Head of caudate nucleus (tissue), 42 donors: ENCODE results near the gene SUMO3.
A peak's percentile ranks its signal among the peaks of the same experiment; 100 is the strongest.
"Not testable (repeated sequence)": the region's sequence is repeated elsewhere in the genome, so short reads cannot be mapped to it uniquely, and the experiment has no call there.

Experiments used
- DNase-seq, 42 donors: peaks; one replicate each; pipeline versions ENCODE4 v3.0.0 to v3.0.0-alpha.2; 2020 to 2021; ENCODE audit warnings: mixed read lengths in 7 of 42
- intact Hi-C: fragments of 100-400 bp; cut with DNase I; formaldehyde crosslinking; loops from one replicate; pipeline ENCODE4 v1.15.0; 2022

Gene SUMO3

DNA sequence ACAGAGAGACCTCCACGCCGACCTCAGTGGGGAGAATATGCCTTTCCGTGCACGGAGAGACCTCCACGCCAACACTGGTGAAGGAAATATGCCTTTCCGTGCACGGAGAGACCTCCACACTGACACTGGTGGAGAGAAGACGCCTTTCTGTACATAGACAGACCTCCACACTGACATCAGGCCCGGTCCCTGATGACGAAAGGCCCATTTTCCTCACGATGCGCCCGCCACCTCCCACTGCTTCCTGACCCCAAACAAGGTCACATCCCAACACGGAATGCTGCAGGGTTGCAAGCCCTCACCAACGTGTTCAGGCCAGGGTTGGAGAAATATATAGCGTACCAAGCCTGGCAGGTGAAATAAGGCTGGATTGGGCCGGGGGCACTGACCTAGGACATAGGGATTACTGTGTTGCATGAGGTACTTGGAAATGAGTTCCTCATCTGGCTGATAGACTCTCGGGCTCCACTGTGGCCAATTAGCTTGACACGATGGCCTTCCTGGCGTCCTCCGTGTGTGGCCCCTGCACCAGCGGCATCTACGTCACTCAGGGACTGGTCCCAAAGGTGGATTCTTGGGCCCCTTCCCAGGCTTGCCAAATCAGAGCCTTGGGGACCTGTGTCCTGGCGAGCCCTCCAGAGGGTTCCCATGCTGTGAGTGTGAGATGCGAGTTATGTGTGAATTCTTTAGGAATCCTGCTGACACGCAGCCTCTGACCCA, 16.5 kb upstream of the SUMO3 start:
- peak in 2 of 42 donors; percentile 3 to 25 for DNase-seq
- intact Hi-C loops, result no loop called here

DNA sequence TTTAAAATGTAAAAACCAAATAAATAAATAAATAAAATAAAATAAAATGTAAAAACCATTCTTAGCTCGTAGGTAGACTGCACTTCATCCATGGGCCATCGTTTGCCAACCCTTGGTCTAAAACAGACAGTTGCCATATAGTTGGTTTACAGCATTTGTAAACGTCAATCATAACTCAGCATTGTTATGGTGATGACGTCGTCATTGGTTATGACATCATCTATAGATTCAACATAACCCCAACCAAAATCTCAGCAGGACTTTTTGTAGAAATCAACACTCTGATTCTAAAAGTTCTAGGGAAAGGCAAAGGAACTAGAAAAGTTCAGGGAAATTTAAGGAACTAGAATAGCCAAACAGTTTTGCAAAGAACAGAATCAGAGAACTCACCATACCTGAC, 15.8 kb upstream of the SUMO3 start:
- intact Hi-C loops, result no loop called here
- no peak for DNase-seq

DNA sequence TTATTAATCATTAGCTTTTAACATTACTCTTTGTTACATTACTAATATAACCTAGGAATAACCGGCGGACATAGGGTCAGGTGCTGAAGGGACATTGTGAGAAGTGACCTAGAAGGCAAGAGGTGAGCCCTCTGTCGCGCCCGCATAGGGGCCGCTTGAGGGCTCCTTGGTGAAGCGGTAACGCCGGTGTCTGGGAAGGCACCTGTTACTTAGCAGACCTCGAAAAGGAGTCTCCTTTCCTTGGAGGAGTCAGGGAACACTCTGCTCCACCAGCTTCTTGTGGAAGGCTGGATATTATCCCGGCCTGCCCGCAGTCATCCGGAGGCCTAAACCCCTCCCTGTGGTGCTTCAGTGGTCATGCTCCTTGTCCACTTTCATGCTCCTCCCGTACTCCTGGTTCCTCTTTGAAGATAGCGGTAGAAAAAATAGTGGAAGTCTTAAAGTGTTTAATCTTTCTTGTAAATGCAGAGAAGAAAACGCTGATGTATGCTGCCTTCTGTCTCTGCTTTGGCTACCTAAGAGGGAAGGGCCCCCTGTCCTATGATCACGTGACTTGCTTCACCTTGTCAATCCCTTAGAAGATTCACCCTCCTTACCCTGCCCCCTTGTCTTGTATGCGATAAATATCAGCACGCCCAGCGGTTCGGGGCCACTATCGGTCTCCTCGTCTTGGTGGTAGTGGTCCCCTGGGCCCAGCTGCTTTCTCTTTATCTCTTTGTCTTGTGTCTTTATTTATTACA, 14.8 kb upstream of the SUMO3 start:
- intact Hi-C loops, result not testable (repeated sequence)
- DNase-seq, result peak in 3 of 42 donors; percentile 4 to 29 (median 21)

DNA sequence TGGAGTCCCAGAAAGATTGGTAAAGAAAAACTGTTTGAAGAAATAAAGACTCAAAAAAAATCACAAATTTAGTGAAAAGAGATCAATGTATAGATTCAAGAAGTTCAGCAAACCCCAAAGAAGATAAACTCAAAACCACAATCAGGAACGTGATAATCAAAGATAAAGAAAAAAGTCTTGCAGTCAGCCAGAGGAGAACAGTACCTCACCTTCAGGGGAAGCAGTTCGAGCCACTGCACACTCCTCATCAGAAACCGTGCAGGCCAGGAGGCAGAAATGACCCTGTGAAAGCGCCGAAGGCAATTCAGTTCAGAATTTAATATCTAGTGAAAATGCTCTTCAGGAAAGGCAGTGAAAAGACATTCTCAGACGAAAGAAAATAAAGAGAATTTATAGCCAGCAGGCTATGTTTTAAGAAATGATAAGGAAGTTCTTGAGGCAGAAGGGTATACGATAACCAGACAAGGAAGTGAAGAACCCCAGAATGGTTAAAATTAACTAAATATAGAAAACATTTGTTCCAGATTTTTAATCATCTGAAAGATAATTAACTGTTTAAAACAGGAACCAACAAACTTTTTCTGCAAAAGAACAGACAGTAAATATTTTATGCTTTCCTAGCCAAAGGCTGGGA, 13.5 kb upstream of the SUMO3 start:
- intact Hi-C loops, result no loop called here
- peak in 1 of 42 donors; percentile 34 for DNase-seq

DNA sequence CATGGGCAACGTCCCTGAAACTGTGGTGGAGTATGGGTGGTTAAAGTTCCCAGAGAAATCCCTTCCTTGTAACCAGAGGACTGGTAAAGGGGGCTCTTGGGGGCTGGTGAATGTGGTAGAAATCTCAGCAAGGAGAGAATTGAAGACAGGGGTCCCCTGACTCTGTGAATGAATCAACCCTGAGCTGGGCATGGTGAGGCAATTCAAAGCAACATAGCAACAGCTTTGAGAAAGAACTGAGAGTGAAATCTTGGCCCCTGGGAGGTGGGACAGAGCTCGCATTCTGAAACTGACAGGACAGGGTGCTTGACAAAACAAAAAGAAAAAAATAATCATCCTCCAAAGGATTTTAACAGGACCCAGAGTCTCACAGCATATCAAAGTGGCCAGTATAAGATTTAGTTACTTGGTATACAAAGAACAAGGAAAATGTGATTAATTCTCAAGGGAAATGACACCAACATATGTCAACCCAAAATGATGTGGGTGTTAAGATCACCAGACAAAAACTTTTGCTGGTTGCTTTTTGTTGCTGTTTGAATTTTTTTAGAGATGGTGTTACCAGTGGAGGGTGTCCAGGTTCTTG, 11.7 kb upstream of the SUMO3 start:
- intact Hi-C loops, result no loop called here
- no peak for DNase-seq

DNA sequence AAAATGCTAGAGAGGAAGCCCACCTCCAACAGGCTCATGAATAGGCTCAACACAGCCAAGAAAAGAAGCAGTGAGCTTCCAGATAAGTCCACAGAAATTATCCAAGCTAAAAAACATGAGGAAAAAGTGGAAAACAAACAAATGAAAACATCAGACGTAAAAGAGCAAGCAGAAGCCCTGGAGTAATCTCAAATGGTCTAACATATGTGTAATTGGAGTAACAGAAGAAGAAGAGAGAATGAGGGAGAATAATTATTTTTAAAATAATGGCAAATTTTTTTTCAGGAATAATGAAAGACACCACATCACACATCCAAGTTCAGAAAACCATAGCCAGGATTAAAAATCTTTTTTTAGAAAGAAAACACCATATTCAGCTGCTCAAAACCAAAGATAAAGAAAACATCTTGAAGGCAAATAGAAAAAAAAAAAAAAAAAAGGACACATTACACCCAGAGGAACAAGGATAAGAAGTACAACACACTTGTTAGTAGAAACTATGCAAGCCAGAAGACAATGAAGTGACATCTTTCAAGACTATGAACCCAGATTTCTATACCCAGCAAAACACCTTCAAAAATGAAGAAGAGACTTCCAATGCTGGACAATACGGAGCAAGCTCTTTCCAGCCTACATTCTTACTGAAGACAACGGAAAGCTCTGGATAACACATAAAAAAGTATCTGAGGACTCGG, 10.6 kb upstream of the SUMO3 start:
- no peak for DNase-seq
- intact Hi-C loops, result no loop called here

DNA sequence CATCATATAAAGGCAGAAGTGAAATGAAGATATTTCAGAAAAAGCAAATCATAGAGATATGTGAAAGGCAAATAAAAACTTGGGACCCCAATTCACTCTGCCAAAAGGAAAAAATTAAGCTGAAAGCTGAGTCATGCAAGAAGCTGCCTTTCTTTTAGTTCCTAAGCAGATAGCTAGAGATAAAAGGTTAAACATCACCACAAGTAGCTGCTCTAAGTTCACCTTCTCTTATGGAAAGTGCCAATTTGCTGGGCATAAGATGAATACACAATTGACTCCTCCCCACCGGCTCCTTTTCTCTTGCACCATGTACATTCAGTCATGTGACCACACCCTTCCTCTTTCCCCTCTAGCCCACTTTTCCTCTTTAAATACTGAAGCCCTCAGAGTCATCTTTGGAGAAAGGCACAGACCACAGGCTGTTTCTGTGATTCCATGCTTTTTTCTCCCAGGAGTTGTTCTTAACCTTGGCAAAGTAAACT, 5.4 kb upstream of the SUMO3 start:
- no peak for DNase-seq
- intact Hi-C loops, result no loop called here

DNA sequence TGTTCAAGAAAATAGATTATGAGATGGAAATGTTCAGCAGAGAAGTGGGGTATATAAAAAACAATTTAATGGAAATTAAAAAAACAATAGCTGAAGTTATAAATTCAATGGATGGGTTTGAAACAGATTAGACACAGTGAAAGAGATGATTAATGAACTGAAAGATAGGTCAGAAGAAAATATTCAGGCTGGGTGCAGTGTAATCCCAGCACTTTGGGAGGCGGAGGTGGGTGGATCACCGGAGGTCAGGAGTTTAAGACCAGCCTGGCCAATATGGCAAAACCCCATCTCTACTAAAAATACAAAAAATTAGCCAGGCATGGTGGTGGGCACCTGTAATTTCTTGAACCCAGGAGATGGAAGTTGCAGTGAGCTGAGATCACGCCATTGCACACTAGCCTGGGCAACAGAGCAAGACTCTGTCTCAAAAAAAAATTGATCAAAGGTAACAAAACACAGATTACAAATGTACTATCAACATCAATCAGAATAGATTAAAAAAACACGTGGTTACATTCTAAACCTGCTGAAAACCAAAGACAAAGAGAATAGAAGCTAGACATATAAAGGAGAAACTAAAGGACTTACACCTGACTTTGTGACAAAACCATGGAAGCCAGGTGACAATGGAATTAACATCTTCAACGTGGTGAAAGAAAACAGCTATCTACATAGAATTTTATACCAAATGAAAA, 4.8 kb upstream of the SUMO3 start:
- no peak for DNase-seq
- intact Hi-C loops, result no loop called here

DNA sequence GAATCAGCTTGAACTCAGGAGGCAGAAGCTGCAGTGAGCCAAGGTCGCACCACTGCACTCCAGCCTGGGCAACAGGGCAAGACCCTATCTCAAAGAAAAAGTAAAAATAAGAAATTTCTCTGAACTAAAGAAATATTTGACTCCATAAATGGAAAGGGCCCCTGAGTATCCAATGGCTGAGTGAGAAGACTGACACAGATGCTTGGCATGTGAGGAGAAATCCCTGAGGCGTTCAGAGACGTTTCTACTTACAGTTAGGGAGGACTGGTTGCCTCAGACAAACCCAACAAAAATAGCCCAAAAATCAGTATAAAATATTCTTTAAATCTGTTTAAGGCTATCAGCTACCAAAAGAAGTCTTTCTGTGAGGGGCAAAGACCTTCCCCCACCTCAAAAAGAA, 3.0 kb upstream of the SUMO3 start:
- intact Hi-C loops, result no loop called here
- no peak for DNase-seq

DNA sequence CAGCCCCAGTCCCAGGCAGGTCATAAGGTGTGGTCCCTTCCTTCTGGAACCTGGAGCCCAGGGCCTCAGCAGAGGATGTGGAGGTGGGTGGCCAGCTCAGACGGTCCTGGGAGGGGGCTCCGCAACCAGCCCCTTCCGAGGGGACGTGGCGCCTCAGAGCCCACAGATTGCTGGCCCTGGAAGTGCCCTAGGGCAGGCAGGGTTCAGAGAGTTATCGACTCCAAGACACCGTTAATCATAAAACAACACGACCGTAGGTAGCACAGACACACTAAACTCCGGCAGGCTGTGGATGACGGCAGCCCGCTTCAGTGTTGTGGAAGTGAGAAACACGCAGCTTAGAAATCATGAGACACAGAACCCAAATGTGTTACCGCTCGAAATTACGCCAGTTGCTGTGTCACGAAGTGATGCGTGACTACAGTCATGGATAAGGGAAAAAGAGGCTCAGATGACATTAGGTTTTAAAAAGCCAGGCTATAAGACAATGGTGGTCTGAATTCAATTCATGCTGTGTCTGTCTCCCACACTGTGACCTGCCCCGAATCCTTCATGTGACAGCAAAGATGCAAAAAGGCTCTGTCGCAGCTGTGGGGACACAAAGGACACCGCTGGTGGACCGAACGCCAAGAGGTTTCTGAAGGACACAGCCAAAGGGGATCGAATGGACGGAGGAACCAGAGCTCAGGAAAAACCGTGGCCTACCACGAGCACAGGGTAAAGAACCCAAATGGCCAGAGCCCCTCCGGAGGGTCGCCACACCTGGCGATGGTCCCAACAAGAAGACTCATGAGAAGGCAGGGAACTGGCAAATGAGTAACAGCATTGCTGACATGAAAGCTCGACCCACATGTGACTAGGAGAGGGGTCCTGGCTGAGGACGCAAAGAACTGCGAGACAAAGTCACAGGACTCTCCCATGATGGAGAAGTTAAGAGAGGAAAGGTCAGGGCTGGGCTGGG, 1.7 kb upstream of the SUMO3 start:
- no peak for DNase-seq
- intact Hi-C loops, result loop anchor here (5.0 kb wide), 1 partner anchor 53 kb away; the partner anchor contains the start of gene PTTG1IP

DNA sequence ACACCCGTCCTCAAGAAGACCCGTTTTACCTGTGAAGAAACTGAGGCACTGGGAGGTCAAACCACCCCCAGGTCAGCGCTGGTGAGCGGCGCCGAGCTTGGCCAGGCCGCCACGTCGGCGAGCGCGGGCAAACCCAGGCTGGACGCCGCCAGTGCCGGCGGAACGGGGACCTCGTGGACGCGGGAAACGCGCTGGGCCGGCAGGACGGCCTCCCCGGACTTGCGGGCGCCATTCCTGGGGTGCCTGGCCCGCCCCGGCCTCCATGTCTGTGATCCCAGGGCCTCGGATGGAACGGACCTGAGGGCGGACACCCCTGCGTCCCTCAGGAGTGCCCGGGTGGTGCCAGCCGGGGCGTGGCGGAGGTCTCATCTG, 764 bp upstream of the SUMO3 start:
- intact Hi-C loops, result loop anchor here (5.0 kb wide), 1 partner anchor 54 kb away; the partner anchor contains the start of gene PTTG1IP
- peak in 1 of 42 donors; percentile 31 for DNase-seq

DNA sequence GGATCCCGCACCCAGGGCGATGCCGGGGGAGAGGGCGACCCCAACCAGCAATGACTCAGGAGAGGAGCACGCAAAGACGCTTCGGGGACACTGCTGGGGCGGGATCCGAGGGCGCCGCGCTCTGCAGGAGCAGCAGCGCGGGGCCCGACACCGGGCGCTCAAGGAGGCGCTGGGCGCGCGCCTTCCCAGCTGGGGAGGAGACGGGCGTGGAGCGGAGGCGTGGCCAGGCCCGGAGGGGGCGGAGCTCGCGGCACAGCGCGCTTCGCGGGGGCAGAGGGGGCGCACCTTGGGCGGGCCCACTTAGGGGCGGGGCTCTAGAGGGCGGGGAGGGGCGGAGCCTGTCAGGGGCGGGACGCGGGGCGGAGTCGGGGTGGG, 369 bp downstream of the SUMO3 start:
- DNase-seq, result peak; percentile 71 to 97 (median 94)
- intact Hi-C loops, result loop anchor here (2.0 to 5.0 kb wide), 2 partner anchors 17 to 55 kb away; partner anchors contain the start of genes PTTG1IP and UBE2G2

DNA sequence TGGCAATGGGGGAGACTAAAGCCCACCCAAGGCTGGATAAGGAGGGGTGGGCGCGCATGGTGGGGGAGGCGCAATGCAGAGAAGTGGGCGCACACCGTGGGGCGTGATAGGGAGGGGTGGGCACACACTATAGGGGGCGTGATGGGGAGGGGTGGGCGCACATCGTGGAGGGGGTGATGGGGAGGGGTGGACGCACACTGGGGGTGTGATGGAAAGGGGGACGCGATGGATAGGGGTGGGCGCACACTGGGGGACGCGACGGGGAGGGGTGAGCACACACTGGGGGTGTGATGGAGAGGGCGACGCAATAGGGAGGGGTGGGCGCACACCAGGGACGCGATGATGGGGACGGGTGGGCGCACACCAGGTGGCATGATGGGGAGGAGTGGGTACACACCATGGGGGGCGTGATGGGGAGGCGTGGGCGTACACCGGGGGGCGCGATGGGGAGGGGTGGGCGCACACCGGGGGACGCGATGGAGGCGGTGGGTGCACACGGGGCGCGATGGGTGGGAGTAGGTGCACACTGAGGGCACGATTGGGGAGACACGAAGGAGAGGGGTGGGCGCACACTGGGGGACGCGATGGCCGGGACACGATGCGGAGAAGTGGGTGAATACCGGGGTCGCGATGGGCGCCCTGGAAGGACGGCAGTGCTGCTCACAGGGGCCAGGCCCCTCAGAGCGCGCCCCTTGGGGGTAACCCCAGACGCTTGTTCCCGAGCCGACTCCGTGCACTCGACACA, 929 bp downstream of the SUMO3 start:
- intact Hi-C loops, result loop anchor here (2.0 to 5.0 kb wide), 2 partner anchors 16 to 55 kb away; partner anchors contain the start of genes PTTG1IP and UBE2G2
- DNase-seq, result no peak

DNA sequence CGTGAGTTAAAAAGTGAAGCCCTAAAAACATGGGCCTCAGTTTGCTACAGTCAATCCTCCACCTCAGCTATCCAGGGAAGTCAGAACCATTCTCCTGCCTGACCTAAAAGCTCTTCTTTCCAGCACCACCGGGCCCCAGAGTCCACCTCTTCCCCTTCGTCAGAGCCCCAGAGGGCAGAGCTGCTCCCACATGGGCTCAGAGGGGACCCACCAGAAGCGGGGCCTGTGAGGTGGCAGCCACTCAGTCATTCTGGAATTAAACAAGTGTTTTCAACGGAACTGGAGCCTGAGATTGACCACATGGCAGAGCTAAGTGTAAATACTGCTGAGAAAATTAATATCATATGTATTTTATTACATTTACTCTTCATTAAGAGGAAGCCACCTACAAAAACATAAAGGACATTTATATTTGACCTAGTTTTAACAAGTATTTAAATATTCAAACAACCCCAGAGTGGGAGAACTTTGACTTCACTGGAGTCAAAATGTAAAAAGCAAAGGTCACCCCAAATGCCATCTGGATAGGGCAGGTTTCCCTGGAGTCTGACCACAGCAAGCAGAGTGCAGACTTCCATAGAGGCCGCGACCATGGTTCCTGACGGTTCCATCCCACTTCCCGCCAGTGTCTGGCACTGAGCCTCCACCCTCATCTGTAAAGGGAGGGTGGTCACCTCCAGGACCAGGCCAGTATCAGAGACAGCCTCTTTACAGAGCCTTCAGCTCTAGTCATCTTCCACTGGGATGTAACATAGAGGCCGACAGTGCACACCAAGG, 1.8 kb downstream of the SUMO3 start:
- intact Hi-C loops, result loop anchor here (2.0 to 5.0 kb wide), 2 partner anchors 15 to 56 kb away; partner anchors contain the start of genes PTTG1IP and UBE2G2
- peak in 1 of 42 donors; percentile 39 for DNase-seq

DNA sequence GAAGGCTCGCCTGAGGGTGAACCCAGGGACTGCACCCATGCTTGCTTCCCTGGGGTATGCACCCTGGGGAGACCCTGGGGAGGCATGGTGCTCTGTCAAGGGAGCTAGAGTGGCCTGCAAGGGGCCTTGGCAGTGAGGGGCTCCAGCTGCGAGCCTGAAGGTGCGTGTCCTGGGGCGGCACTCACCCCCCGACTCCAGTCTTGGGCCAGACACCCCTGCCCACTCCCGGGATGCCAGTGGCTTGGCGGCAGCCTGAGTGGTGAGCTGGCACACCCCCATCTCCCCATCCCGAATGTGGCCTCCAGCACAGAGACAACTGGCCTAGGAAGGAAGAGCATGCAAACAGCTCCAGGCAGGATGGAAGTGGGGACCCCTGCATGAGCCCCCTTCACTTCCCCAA, 2.6 kb downstream of the SUMO3 start:
- intact Hi-C loops, result loop anchor here (5.0 kb wide), 1 partner anchor 57 kb away; the partner anchor contains the start of gene PTTG1IP
- no peak for DNase-seq
